K562 (cell line): Measurements from ENCODE around the gene EIF2S2. TPM values are rescaled to one million over a fixed set of nuclear protein-coding genes. Genes with fewer than 3 reads are reported as not detected.

Experiments
- ATAC-seq: fragments of 200-7000 bp; cut with Tn5 transposase; 3 replicates; pipeline ENCODE4 v1.9.1; 2020; ENCODE audit warnings: moderate library complexity
- BruUV-seq: library from RNA; stranded (reverse); fragments of 400-500 nt; replicated peaks from 2 replicates; lab custom pipeline; 2021; lab: Mats Ljungman, UMichigan
- CTCF ChIA-PET: fragments of 300-600 bp; formaldehyde crosslinking; extraction: SDS; loops from one replicate; lab custom pipeline; 2021; ENCODE audit warnings: low intra/inter-chr PET ratio; lab: Yijun Ruan, JAX
- POLR2A ChIA-PET: fragments of 300-600, 350-650 bp; sonication (Branson Sonifier 250); formaldehyde crosslinking; extraction: SDS; loops from one replicate; lab custom pipeline; 2021; ENCODE audit warnings: antibody characterized with exemption, inconsistent platforms; lab: Yijun Ruan, JAX
- DNase-seq, 4 experiments: peaks; one replicate each; pipeline versions ENCODE4 v3.0.0 to v3.0.0-alpha.2; 2011 to 2018; ENCODE audit warnings: low spot score in 3 of 4, mixed read lengths in 3 of 4; ENCODE audit errors: extremely low read depth in 1 of 4
- FAIRE-seq: peaks from 2 replicates; lab custom pipeline; 2011; peaks lifted over from hg19 to GRCh38; lab: Jason Lieb, UNC
- H2AFZ ChIP-seq: 2 replicates; pipeline ENCODE4 v1.6.0; 2011; ENCODE audit warnings: low read depth, low read length, control low read depth, inconsistent platforms
- H3K27ac ChIP-seq: fragments of 200-600 bp; 3 replicates; pipeline ENCODE4 v1.8.0; 2011; ENCODE audit warnings: low read depth, mild to moderate bottlenecking, control low read depth, inconsistent platforms, low read length, moderate library complexity, mixed read lengths; ENCODE audit errors: extremely low read depth
- H3K27me3 ChIP-seq, 2 experiments: fragments of 300-600 bp in 1 of 2; 2 replicates in 1 of 2; 3 replicates in 1 of 2; pipeline versions ENCODE4 v1.6.0 to v1.8.0; 2011; ENCODE audit warnings: inconsistent platforms in 2 of 2, low read length in 2 of 2, mild to moderate bottlenecking in 1 of 2, mixed read lengths in 1 of 2, moderate library complexity in 1 of 2; ENCODE audit not compliant: control insufficient read depth in 2 of 2, insufficient read depth in 2 of 2
- H3K36me3 ChIP-seq: fragments of 300-600 bp; 3 replicates; pipeline ENCODE4 v1.8.0; 2011; ENCODE audit warnings: mild to moderate bottlenecking, low read length, inconsistent platforms; ENCODE audit not compliant: control insufficient read depth, insufficient read depth
- H3K4me1 ChIP-seq, 2 experiments: fragments of 200-600 bp in 1 of 2; replicated peaks in 1 of 2; 2 replicates in 1 of 2; 3 replicates in 1 of 2; pipeline versions ENCODE4 v1.5.1 to v1.8.0; 2011; ENCODE audit warnings: inconsistent platforms in 2 of 2, low read length in 2 of 2, mild to moderate bottlenecking in 1 of 2, mixed read lengths in 1 of 2, moderate library complexity in 1 of 2; ENCODE audit not compliant: control insufficient read depth in 2 of 2, insufficient read depth in 2 of 2
- H3K4me2 ChIP-seq: 2 replicates; pipeline ENCODE4 v1.6.1; 2011; ENCODE audit warnings: low read length, control low read depth, inconsistent platforms, mixed read lengths; ENCODE audit not compliant: insufficient read depth
- H3K4me3 ChIP-seq: fragments of 200-600 bp; sonication (generic), shearing (Covaris generic); 2 replicates; pipeline ENCODE4 v1.5.1; 2016; ENCODE audit warnings: control low read depth, inconsistent platforms
- H3K79me2 ChIP-seq: fragments of 200-600 bp; 3 replicates; pipeline ENCODE4 v1.8.0; 2011; ENCODE audit warnings: low read length, inconsistent platforms; ENCODE audit not compliant: control insufficient read depth, insufficient read depth
- H3K9ac ChIP-seq, 2 experiments: 2 replicates each; pipeline versions ENCODE4 v1.6.0 to v1.6.1; 2011; ENCODE audit warnings: low read depth in 2 of 2, low read length in 2 of 2, control low read depth in 1 of 2, inconsistent platforms in 1 of 2, mild to moderate bottlenecking in 1 of 2, mixed read lengths in 1 of 2; ENCODE audit not compliant: insufficient read depth in 1 of 2
- H3K9me1 ChIP-seq: one replicate; pipeline ENCODE4 v1.6.0; 2011; ENCODE audit warnings: inconsistent platforms, mild to moderate bottlenecking, low read length, moderate library complexity; ENCODE audit not compliant: control insufficient read depth, insufficient read depth
- H3K9me3 ChIP-seq: replicated peaks from 2 replicates; pipeline ENCODE4 v1.5.1; 2011; ENCODE audit warnings: low read depth, low read length, inconsistent platforms; ENCODE audit not compliant: control insufficient read depth, insufficient read depth
- H4K20me1 ChIP-seq: replicated peaks from 2 replicates; pipeline ENCODE4 v1.6.1; 2011; ENCODE audit warnings: low read length, inconsistent platforms, mixed read lengths; ENCODE audit not compliant: control insufficient read depth, insufficient read depth
- HDAC1 ChIP-seq, 2 experiments: fragments of 450-650 bp; IDR thresholded peaks; 2 replicates each; pipeline ENCODE4 v1.6.1; 2016 to 2017; ENCODE audit warnings: inconsistent platforms in 1 of 2, mild to moderate bottlenecking in 1 of 2, moderate library complexity in 1 of 2
- MTA3 ChIP-seq: fragments of 450-650 bp; formaldehyde crosslinking; IDR thresholded peaks from 2 replicates; pipeline ENCODE4 v1.6.1; 2017; ENCODE audit warnings: mild to moderate bottlenecking, borderline replicate concordance
- TAF1 ChIP-seq: IDR thresholded peaks from 2 replicates; pipeline ENCODE4 v1.6.1; 2011; ENCODE audit warnings: mild to moderate bottlenecking, low read length, moderate library complexity; ENCODE audit not compliant: insufficient read depth, control insufficient read depth, severe bottlenecking; ENCODE audit errors: extremely low read depth
- ZNF146 ChIP-seq: IDR thresholded peaks from one replicate; pipeline ENCODE4 v1.6.1; 2018; ENCODE audit warnings: missing compliant biosample characterization; ENCODE audit not compliant: unreplicated experiment
- in situ Hi-C: fragments of 300-500 bp; cut with MboI; formaldehyde crosslinking; loops from 4 replicates; pipeline ENCODE4 v1.15.0; 2018; ENCODE audit warnings: inconsistent platforms, mixed read lengths
- intact Hi-C: fragments of 100-400 bp; cut with micrococcal nuclease; formaldehyde crosslinking; loops from 2 replicates; pipeline ENCODE4 v1.14.2; 2022
- polyA plus RNA-seq, 8 experiments: library from polyadenylated mRNA; depleted of rRNA in 4 of 8; stranded (reverse) in 5 of 8; unstranded in 3 of 8; fragments of >200 nt; fragmentation: Nextera tagmentation in 2 of 8; fragmentation: Illumina TruSeq in 1 of 8; extraction: Ambion mirVana in 2 of 8; extraction: Trizol in 1 of 8; gene quantifications; 2 replicates each; pipeline versions ENCODE4 v1.2.1 to v1.2.3, GENCODE V29; 2011 to 2014; ENCODE audit warnings: inconsistent platforms in 1 of 8, missing spikeins in 1 of 8
- total RNA-seq, 7 experiments: library from RNA; depleted of rRNA in 6 of 7; stranded (reverse); fragments of >200 nt in 6 of 7; fragmentation: Illumina TruSeq in 2 of 7; extraction: Trizol in 2 of 7; gene quantifications; 2 replicates each; pipeline versions ENCODE4 v1.2.1 to v1.2.3, GENCODE V29; 2011 to 2021; ENCODE audit warnings: low replicate concordance in 1 of 7
- TF ChIP-seq, protein P1 (sequence below), 2 experiments: IDR thresholded peaks in 1 of 2; conservative IDR thresholded peaks in 1 of 2; 2 replicates each; pipeline ENCODE4 v1.6.1; 2016; ENCODE audit warnings: low read depth in 2 of 2, mild to moderate bottlenecking in 1 of 2, missing compliant biosample characterization in 1 of 2, missing genetic modification characterization in 1 of 2, moderate library complexity in 1 of 2
- TF ChIP-seq, protein P2 (sequence below): IDR thresholded peaks from 2 replicates; pipeline ENCODE4 v1.6.1; 2014; ENCODE audit warnings: antibody characterized with exemption
- TF ChIP-seq, protein P3 (sequence below): fragments of 250-450 bp; sonication (Bioruptor Pico); IDR thresholded peaks from 2 replicates; pipeline ENCODE4 v1.8.0; 2021; ENCODE audit warnings: moderate library complexity, mild to moderate bottlenecking, inconsistent platforms
- TF ChIP-seq, protein P4 (sequence below): sonication (generic); formaldehyde crosslinking; IDR thresholded peaks from 2 replicates; pipeline ENCODE4 v1.8.1; 2023; ENCODE audit warnings: mild to moderate bottlenecking, missing genetic modification reagents, moderate library complexity

EIF2S2 gene
- total and polyA plus RNA-seq, 9 of the 15 experiments (the other 6 are each of a cell fraction or from before 2014, with no cell fraction given): 79.7 to 220 (median 154) TPM

DNA sequence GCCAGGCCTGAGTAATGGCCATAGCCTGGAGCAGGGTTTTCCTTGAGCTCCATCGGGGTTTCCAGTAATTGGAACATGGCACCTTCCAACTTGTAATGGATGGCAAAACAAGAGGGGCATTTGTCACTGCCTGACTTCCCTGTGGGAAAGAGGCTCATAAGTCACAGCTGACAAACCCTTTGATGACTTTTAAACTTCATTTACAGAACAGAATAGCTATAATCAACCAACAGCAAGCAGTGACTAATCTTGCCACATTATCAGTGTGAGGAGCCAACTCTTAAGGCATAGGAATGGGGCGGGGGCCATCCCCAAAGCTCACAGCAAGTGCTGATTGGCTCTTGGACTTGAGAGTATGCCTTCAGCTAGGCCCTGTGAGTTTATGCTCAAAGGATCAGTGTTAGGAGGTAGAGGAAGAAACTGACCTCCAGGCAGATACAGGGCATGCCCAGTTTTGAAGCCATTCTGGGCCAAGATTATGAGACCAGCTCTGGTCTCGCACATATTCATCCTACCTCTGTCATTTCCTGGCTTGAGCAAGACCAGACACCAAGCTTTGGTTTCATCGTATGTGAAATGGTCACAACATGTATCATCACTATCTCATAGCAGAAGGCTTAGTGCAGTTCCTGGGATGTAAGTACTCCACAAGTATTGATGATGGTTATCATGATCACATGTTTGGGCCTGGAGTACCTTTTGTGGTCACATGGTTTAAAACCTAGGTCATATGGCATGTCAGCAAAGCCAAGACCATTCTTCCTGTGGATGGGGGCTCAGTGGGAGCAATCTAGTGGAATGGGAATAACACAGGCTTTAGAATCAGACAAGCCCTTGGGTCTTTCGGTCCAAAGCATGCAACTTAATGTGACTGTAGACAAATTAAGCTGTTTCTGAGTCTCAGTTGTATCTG, 49.2 kb downstream of the EIF2S2 start (continued):
- TF ChIP-seq, protein P1, sequence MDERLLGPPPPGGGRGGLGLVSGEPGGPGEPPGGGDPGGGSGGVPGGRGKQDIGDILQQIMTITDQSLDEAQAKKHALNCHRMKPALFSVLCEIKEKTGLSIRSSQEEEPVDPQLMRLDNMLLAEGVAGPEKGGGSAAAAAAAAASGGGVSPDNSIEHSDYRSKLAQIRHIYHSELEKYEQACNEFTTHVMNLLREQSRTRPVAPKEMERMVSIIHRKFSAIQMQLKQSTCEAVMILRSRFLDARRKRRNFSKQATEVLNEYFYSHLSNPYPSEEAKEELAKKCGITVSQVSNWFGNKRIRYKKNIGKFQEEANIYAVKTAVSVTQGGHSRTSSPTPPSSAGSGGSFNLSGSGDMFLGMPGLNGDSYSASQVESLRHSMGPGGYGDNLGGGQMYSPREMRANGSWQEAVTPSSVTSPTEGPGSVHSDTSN (CRISPR knock-in tag; IDR thresholded peaks at IDR 0.05; ENCODE audit: low read depth): no peak
- TF ChIP-seq, protein P1 (tag; conservative IDR thresholded peaks at IDR 0.05; ENCODE audit: low read depth): 0 out of 2 replicates have a peak, but pooled peaks have one; percentile 28

DNA sequence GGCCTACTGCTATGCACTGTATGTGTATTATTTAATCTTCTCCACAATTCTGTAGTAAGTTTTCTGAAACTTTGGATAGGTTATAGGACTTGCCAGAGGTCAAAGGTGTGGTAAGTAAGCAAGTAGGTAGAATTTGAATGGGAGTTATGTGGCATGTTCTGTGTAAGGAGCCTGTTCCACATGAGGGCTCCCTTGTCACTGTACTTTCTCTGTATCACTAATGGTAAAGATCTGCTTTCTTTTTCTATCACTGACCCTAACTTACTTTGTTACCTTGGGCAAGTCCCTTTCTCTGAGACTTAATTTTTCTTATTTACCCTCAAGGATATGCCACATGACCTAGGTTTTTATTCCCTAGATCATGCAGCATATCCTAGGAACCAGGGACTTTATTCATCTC, 50.3 kb downstream of the EIF2S2 start:
- intact Hi-C loops: loop anchor here (10.0 kb wide), 1 partner anchor 267 kb away; no protein-coding TSS in a partner anchor
- Histone ChIP-seq H3K4me1 (peaks cover 5 to 26% of the 10 kb centered on the region in 2 experiments; a peak in 3 of 5 replicates), H3K36me3 (peaks cover 34% of the 10 kb centered on the region), H3K27ac (no peak overlapping the region), H3K9me3 (no peaks in the 10 kb centered on the region), H4K20me1 (peaks cover 24% of the 10 kb centered on the region; the same call in 1 of the 2 replicates), H2AFZ (no peak overlapping the region), H3K79me2 (peaks cover 43% of the 10 kb centered on the region; the same call in 2 of the 3 replicates), H3K4me3 (no peak overlapping the region), H3K9ac (no peak overlapping the region), H3K27me3 (no peaks in the 10 kb centered on the region), H3K4me2 (no peak overlapping the region), H3K9me1 (peaks cover 6% of the 10 kb centered on the region)
- POLR2A ChIA-PET: interaction anchor here (0.6 to 1.2 kb wide), 3 partner anchors 12 to 97 kb away, joined by 3 to 4 read pairs (median 3); no protein-coding TSS in a partner anchor
- in situ Hi-C loops: no loop called here
- ATAC-seq: no peak
- no peak for DNase-seq
- CTCF ChIA-PET: no interaction called here
- FAIRE-seq: no peak
- no TSS peak for BruUV-seq
- TF ChIP-seq, protein P2, sequence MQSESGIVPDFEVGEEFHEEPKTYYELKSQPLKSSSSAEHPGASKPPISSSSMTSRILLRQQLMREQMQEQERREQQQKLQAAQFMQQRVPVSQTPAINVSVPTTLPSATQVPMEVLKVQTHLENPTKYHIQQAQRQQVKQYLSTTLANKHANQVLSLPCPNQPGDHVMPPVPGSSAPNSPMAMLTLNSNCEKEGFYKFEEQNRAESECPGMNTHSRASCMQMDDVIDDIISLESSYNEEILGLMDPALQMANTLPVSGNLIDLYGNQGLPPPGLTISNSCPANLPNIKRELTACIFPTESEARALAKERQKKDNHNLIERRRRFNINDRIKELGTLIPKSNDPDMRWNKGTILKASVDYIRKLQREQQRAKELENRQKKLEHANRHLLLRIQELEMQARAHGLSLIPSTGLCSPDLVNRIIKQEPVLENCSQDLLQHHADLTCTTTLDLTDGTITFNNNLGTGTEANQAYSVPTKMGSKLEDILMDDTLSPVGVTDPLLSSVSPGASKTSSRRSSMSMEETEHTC: no peak
- TF ChIP-seq MTA3 (no peak), TAF1 (no peak), HDAC1 (IDR thresholded peaks at IDR 0.05) (no peak), ZNF146 (CRISPR knock-in tag) (no peak)
- TF ChIP-seq, protein P3, sequence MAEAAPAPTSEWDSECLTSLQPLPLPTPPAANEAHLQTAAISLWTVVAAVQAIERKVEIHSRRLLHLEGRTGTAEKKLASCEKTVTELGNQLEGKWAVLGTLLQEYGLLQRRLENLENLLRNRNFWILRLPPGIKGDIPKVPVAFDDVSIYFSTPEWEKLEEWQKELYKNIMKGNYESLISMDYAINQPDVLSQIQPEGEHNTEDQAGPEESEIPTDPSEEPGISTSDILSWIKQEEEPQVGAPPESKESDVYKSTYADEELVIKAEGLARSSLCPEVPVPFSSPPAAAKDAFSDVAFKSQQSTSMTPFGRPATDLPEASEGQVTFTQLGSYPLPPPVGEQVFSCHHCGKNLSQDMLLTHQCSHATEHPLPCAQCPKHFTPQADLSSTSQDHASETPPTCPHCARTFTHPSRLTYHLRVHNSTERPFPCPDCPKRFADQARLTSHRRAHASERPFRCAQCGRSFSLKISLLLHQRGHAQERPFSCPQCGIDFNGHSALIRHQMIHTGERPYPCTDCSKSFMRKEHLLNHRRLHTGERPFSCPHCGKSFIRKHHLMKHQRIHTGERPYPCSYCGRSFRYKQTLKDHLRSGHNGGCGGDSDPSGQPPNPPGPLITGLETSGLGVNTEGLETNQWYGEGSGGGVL (CRISPR knock-in tag): no peak
- TF ChIP-seq, protein P4, sequence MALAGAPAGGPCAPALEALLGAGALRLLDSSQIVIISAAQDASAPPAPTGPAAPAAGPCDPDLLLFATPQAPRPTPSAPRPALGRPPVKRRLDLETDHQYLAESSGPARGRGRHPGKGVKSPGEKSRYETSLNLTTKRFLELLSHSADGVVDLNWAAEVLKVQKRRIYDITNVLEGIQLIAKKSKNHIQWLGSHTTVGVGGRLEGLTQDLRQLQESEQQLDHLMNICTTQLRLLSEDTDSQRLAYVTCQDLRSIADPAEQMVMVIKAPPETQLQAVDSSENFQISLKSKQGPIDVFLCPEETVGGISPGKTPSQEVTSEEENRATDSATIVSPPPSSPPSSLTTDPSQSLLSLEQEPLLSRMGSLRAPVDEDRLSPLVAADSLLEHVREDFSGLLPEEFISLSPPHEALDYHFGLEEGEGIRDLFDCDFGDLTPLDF (CRISPR knock-in tag): no peak
